Astrocyte of the cerebellum (primary cell): ENCODE data around the gene SDC1.

Experiments
- DNase-seq: peaks from one replicate; pipeline ENCODE4 v3.0.0-alpha.2; 2011; ENCODE audit warnings: low read depth
- H3K4me3 ChIP-seq: 2 replicates; pipeline ENCODE4 v1.5.1; 2011; ENCODE audit warnings: mild to moderate bottlenecking, low read depth, low read length, moderate library complexity
- in situ Hi-C: cut with HindIII; loops from 2 replicates; pipeline ENCODE4 v1.10.0; 2017; ENCODE audit warnings: low sequenced_read_pairs
- TF ChIP-seq, protein P1 (sequence below): IDR thresholded peaks from 2 replicates; pipeline ENCODE4 v1.5.1; 2012; ENCODE audit warnings: low read length, low read depth, moderate library complexity, mild to moderate bottlenecking; ENCODE audit errors: missing control alignments

SDC1 gene

DNA sequence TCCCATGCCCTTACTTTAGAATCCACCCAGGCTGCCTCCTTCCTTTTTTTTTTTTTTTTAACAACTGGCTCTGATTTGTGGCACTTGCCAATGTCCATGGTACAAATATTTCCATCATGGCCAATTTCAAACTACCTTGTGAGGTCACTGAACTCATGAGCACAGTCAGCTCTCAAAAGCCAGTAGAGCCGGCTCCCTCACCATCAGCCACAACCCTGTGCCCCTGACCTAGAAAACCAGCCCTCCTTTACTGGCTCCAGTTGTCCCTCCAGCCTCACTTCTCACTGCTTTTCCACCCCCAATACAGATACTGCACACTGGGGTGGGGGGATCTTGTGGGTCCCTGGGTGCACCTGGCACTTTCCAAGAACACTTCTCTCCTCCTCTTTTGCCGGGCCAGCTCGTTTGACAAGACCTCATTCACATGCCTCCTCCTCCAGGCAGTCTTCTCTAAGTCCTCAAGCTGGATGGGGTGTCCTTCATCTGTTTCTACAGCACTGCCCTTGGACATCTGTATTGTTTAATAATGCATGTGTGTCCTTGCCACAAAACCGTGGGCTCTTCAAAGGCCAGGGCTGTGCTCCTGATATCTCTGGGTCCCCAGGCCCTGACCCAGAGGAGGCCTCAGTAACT is 35.5 kb downstream of the SDC1 start:
- in situ Hi-C loops = no loop called here
- TF ChIP-seq, protein P1, sequence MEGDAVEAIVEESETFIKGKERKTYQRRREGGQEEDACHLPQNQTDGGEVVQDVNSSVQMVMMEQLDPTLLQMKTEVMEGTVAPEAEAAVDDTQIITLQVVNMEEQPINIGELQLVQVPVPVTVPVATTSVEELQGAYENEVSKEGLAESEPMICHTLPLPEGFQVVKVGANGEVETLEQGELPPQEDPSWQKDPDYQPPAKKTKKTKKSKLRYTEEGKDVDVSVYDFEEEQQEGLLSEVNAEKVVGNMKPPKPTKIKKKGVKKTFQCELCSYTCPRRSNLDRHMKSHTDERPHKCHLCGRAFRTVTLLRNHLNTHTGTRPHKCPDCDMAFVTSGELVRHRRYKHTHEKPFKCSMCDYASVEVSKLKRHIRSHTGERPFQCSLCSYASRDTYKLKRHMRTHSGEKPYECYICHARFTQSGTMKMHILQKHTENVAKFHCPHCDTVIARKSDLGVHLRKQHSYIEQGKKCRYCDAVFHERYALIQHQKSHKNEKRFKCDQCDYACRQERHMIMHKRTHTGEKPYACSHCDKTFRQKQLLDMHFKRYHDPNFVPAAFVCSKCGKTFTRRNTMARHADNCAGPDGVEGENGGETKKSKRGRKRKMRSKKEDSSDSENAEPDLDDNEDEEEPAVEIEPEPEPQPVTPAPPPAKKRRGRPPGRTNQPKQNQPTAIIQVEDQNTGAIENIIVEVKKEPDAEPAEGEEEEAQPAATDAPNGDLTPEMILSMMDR = no peak
- no peak for DNase-seq
- H3K4me3 ChIP-seq = no peak overlapping the region

DNA sequence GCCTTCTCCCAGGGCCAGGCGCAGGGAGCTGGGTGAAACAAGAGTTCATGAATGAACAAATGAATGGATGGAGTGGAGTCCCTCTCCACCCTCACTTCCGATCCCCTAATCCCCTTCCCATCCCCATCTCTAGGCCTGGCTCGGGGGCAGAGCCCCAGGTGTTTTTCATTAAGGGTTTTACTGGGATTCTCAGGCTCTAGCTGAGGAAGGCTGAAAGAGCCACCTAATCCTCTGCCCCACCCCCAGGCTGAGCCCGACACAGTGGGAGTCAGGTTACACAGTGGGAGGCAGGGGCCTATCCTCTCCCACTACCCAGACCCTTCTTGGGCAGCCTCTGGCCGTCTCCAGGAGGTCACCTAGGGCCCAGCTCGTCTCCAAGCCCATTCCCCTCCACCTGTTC is 36.1 kb downstream of the SDC1 start:
- TF ChIP-seq, protein P1 = no peak
- no peak for DNase-seq
- H3K4me3 ChIP-seq = no peak overlapping the region
- in situ Hi-C loops = no loop called here

DNA sequence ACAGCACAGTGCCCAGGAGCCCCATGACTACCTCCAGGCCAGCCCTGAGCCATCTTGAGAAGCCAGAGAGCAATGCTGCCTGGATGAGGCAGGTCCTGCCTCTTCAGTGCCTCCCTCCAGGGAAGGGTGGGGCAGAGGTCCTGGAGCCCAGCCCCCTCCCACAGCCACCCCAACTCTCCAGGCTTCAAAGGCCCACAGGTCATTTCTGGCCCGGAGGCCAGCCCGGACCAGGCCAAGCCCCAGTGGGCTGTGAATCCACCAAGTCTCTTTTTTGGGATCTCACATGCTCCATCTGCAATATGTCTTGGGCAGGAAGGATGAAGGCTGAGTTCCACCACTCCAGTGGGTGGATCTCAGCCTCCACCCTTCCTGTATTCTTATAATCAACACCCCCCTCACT is 36.7 kb downstream of the SDC1 start:
- DNase-seq = no peak
- TF ChIP-seq, protein P1 = no peak
- in situ Hi-C loops = no loop called here
- no peak overlapping the region for H3K4me3 ChIP-seq

DNA sequence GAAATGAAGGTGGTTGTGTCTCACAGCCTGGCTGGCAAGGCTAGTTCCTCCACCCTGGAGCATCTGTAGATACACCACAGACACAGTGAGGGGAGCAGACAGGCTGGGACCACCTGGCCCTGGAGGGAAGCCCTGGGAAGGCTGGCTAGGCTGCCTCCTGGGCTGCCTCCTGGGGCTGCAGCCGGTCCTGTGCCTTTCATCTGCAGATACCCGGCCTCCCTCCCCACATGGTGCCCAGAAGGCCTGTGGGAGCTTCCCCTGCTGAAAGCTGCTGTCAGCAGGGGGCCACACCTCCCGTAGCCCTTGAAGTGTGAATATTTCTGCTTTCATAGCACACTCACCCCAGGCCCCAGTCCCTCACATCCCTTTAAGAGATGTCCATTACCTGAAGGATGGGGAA is 37.6 kb downstream of the SDC1 start:
- no peak for DNase-seq
- no peak overlapping the region for H3K4me3 ChIP-seq
- TF ChIP-seq, protein P1 = no peak
- in situ Hi-C loops = no loop called here

DNA sequence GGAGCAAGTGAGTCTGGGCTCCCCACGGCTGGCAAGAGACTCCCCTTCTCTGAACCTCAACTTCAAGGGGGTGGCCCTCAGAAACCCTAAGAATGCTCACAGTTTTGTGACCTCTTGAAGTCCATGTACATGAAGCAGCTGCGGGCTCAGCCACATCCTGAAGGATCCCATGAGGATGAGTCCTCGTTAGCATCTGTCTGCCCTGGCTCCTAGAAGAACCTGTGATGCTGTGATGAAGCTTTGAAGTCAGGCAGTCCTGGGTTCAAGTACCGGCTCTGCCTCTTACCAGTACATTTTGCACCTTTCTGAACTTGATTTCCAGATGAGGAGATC is 38.1 kb downstream of the SDC1 start:
- in situ Hi-C loops = no loop called here
- no peak for DNase-seq
- H3K4me3 ChIP-seq = no peak overlapping the region
- TF ChIP-seq, protein P1 = no peak

DNA sequence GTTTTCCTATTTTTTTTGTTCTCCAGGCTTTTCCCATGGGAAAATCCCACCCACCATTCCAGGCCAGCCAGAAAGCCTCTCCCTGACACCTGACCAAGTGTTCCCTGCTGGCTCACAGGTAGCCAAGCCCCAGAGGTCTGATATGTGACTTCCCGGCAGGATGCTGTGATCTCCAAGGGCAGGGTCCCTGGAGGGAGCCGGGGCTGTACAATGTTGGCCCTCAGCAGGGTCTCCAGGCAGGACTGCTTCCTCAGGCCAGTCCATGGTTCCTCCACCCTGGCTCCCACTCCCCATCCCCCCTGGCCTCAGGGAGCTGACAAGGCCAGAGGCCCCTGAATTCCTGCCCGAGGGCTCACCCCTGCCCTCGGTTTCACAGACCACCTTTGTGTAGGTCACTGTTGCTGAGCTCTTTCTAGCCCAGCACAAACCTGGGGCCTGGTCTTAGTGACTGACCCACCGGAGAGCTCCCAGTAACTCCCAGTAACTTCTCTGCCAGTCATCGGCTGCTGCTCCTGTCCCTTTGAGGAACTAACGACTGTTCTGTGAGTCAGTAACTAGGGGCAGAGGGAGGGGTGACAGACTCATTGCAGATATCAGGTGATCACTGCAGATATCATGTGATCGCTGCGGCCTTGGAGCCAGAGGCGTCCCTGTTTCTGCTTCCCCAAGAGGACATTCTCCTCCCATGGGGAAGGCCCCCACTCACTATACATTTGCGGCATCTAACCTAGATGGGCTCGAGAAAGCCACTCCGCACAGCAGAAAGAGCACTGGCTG is 38.7 kb downstream of the SDC1 start:
- in situ Hi-C loops = no loop called here
- H3K4me3 ChIP-seq = no peak overlapping the region
- TF ChIP-seq, protein P1 = no peak
- DNase-seq = no peak
